Kidney (tissue), 14 donors: ENCODE measurements around the gene GPR157. TPM values are rescaled to one million over a fixed set of nuclear protein-coding genes. Genes with fewer than 3 reads are reported as not detected.

Source experiments
- DNase-seq, 5 donors: peaks; one replicate each; pipeline ENCODE4 v3.0.0-alpha.2; 2013 to 2020
- FAIRE-seq: peaks from 2 replicates; lab custom pipeline; 2012; peaks lifted over from hg19 to GRCh38; lab: Jason Lieb, UNC
- H3K27ac ChIP-seq, 2 donors: one replicate each; pipeline ENCODE4 v1.7.0; 2013; ENCODE audit warnings: low read depth in 2 of 2, low read length in 2 of 2, inconsistent platforms in 1 of 2
- H3K27me3 ChIP-seq: one replicate; pipeline ENCODE4 v1.7.1; 2013; ENCODE audit warnings: low read length, inconsistent platforms; ENCODE audit not compliant: control insufficient read depth, insufficient read depth
- H3K36me3 ChIP-seq, 3 donors: one replicate each; pipeline versions ENCODE4 v1.7.0 to v1.7.1; 2013; ENCODE audit warnings: low read length in 3 of 3, control low read depth in 1 of 3, inconsistent platforms in 1 of 3; ENCODE audit not compliant: insufficient read depth in 3 of 3, control insufficient read depth in 2 of 3
- H3K4me1 ChIP-seq, 3 donors: one replicate each; pipeline versions ENCODE4 v1.7.0 to v1.7.1; 2013; ENCODE audit warnings: low read length in 3 of 3, inconsistent platforms in 1 of 3, low read depth in 1 of 3; ENCODE audit not compliant: control insufficient read depth in 2 of 3, insufficient read depth in 2 of 3
- H3K4me3 ChIP-seq, 3 donors: one replicate each; pipeline versions ENCODE4 v1.7.0 to v1.8.1; 2013; ENCODE audit warnings: low read length in 3 of 3, control low read depth in 1 of 3, inconsistent platforms in 1 of 3
- H3K9ac ChIP-seq, 3 donors: one replicate each; pipeline versions ENCODE4 v1.7.0 to v1.7.1; 2013; ENCODE audit warnings: low read length in 3 of 3, control low read depth in 1 of 3, inconsistent platforms in 1 of 3
- H3K9me3 ChIP-seq, 3 donors: one replicate each; pipeline versions ENCODE4 v1.7.0 to v1.7.1; 2013; ENCODE audit warnings: low read length in 3 of 3, control low read depth in 1 of 3, inconsistent platforms in 1 of 3; ENCODE audit not compliant: control insufficient read depth in 2 of 3, insufficient read depth in 1 of 3
- CTCF ChIP-seq: IDR thresholded peaks from 3 replicates; pipeline ENCODE4 v1.5.1; 2012; ENCODE audit warnings: mild to moderate bottlenecking, moderate library complexity, borderline replicate concordance; ENCODE audit not compliant: insufficient read depth; ENCODE audit errors: extremely low read depth
- intact Hi-C: fragments of 100-400 bp; cut with DNase I; formaldehyde crosslinking; loops from one replicate; pipeline ENCODE4 v1.11.1; 2022
- polyA plus RNA-seq: library from polyadenylated mRNA; stranded (reverse); fragments of 350-450 nt; fragmentation: Illumina TruSeq; extraction: RNeasy Lipid Tissue Mini Kit (QIAGEN cat#74804); gene quantifications from one replicate; pipeline ENCODE4 v1.2.3, GENCODE V29; 2014; ENCODE audit warnings: low read depth, low replicate concordance; ENCODE audit not compliant: insufficient read depth
- total RNA-seq: library from RNA; stranded (reverse); fragmentation: NEBNext Ultra II Directional; extraction: Animal tissue kit (Norgen Biotek cat#: 25700); gene quantifications from one replicate; pipeline ENCODE4 v1.2.1, GENCODE V29; 2021
- donor health status: control.
- donor health status: control.
- donor health status: control.
- donor health status: control.
- donor health status: control.
- donor health status: DM: yes; HTN: yes; CAD: no.
- donor health status: Normal renal cell carcinoma (clear cell type).

Gene GPR157
- total and polyA plus RNA-seq, 2 donors from 2014 or later: 3.2 to 9.1 TPM

GRCh38 chr1:9149151-9149550, 20.2 kb upstream of the GPR157 start:
- Histone ChIP-seq H3K4me3 (no peak overlapping the region), H3K4me1 (no peaks in the 10 kb centered on the region), H3K27ac (no peak overlapping the region), H3K27me3 (no peaks in the 10 kb centered on the region), H3K36me3 (no peaks in the 10 kb centered on the region), H3K9ac (no peak overlapping the region), H3K9me3 (no peaks in the 10 kb centered on the region)
- FAIRE-seq (no peak), DNase-seq (peak in 1 of 5 donors; percentile 12)
- intact Hi-C loops: no loop called here
- TF ChIP-seq CTCF: no peak

GRCh38 chr1:9146156-9146555, 17.3 kb upstream of the GPR157 start:
- H3K9ac ChIP-seq: no peak overlapping the region
- DNase-seq (peak in 1 of 5 donors; percentile 13), FAIRE-seq (no peak)
- H3K4me1 ChIP-seq: no peaks in the 10 kb centered on the region
- no peak overlapping the region for H3K4me3 ChIP-seq
- H3K36me3 ChIP-seq: no peaks in the 10 kb centered on the region
- H3K9me3 ChIP-seq: no peaks in the 10 kb centered on the region
- intact Hi-C loops: no loop called here
- TF ChIP-seq CTCF: no peak
- no peak overlapping the region for H3K27ac ChIP-seq
- H3K27me3 ChIP-seq: no peaks in the 10 kb centered on the region

GRCh38 chr1:9145714-9146113, 16.8 kb upstream of the GPR157 start:
- Histone ChIP-seq H3K36me3 (no peaks in the 10 kb centered on the region), H3K4me3 (no peak overlapping the region), H3K27ac (no peak overlapping the region), H3K4me1 (no peaks in the 10 kb centered on the region), H3K27me3 (no peaks in the 10 kb centered on the region), H3K9me3 (no peaks in the 10 kb centered on the region), H3K9ac (no peak overlapping the region)
- peak in 1 of 5 donors; percentile 22 for DNase-seq
- TF ChIP-seq CTCF: no peak
- no peak for FAIRE-seq
- intact Hi-C loops: no loop called here
